OCI-M2 (cell line): Measurements from ENCODE around the gene PRKACG.
"Not testable (repeated sequence)": the region's sequence is repeated elsewhere in the genome, so short reads cannot be mapped to it uniquely, and the experiment has no call there.

Experiments
- DNase-seq: peaks from one replicate; lab custom pipeline; 2025; ENCODE audit not compliant: unreplicated experiment; lab: John Stamatoyannopoulos, UW

PRKACG gene

DNA sequence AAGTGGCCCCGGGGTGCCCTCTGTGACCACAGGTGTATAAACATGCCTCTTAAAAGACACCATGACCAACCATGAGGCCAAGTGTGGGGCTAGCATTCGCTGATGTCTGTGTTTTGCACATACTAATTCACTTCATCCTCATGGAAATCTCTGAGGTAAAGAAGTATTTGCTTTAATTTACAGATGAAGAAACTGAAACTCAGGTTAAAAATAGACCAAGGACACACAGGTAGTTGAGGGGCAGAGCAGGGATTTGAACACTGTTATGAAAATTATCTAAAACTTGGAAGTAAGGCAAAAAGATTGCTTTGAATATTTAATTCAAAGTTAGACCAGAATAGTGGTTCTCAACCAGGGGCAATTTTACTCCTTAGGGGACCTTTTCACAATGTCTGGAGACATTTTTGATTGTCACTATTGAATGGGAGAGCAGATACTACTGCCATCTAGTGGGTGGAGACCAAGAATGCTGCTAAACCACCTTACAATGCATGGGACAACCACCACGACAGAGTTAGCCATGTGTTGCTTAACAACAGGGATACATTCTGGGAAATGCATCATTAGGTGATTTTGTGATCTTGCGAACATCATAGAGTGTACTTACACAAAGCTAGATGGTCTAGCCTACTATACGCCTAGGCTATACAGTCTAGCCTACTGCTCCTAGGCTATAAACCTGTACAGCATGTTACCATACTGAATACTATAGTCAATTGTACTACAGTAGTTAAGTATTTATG is 13.6 kb upstream of the PRKACG start:
- DNase-seq = peak; percentile 37

DNA sequence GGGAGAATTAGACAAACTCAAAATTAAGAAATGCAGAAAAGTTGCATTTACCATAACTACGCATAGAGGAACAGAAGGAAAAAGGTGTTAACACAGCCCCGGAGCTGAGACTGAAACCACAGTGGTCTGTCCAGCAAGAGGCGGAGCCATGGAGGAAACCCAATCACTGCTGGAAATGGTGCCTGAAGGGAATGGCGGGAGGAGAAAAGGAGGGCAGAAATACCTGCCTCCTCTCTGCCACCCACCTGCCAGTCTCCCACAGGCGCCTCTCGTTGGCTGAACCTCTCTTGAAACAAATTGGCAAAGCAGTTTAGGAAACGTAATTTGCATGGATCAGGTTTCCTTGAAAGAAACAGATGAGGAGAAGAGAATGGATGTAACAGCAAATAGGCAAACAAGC is 9.7 kb upstream of the PRKACG start:
- DNase-seq = no peak

DNA sequence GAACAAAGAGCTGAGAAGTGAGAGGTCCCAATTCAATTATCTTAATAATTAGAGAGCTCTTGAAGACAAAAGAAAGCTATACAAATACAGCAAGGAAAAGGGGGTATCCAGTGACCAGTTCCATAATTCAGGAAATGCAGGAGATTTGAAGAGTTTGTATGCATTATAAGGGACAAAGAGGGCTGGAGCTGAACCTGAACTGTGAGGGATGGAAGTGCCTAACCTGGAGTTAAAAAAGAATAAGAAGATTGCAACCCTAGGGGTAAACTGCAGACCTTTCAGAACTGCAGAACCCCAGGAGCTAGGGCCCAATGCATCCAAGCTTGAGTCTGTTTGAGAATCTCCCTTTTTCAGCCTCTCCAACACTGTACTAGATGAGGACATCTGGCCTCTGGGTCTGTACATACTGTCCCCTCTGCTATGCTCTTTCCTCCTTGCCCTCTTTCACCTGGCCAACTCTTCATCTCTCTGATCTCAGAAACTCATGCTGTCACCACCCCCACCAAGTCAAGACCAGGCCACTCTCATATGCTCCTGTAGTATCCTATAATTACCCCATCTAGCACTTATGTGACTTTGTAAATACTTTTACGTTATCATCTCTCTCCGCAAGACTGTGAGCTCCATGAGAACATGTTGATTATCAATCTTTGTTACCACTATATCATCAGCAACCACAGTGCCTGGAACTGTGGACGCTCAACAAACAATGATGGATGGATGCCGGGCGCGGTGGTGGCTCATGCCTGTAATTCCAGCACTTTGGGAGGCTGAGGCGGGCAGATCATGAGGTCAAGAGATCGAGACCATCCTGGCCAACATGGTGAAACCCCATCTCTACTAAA is 6.6 kb upstream of the PRKACG start:
- no peak for DNase-seq

DNA sequence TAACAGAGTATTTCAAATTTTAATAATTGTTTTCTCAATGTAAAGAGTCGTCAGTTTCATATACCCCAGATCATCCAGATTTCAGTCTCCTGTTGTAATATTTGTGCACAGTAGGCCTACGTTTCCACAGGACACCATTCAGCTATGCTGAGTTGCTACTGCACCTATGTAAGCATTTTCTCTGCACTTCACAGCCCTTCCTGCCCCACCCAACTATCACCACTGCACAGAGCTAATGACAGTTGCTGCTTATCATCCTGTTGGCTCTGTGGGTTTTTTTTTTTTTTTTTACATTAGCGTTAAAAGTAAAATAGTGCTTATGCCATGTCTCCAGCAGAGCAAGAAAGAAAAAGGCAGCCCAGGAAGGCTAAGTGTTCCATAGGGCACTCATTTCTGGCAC is 5.9 kb upstream of the PRKACG start:
- DNase-seq = peak; percentile 42

DNA sequence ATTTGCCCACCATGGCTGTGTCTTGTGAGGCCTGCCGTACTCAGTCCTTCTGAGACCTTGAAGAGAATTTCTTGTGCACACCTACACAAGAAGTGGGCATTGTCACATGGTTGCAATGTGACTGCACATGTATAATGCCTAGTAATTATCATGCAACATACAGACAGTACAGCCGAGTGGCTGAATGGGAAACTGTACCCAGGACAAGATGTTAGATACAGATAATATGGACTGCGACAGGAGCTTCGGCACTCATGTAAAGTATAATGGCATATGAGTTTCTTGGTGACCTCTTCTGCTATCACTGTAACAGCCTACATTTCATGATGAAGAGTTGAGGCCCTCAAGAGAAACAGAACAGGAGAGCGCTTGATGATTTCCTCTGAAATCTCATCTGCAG is 4.8 kb upstream of the PRKACG start:
- no peak for DNase-seq

DNA sequence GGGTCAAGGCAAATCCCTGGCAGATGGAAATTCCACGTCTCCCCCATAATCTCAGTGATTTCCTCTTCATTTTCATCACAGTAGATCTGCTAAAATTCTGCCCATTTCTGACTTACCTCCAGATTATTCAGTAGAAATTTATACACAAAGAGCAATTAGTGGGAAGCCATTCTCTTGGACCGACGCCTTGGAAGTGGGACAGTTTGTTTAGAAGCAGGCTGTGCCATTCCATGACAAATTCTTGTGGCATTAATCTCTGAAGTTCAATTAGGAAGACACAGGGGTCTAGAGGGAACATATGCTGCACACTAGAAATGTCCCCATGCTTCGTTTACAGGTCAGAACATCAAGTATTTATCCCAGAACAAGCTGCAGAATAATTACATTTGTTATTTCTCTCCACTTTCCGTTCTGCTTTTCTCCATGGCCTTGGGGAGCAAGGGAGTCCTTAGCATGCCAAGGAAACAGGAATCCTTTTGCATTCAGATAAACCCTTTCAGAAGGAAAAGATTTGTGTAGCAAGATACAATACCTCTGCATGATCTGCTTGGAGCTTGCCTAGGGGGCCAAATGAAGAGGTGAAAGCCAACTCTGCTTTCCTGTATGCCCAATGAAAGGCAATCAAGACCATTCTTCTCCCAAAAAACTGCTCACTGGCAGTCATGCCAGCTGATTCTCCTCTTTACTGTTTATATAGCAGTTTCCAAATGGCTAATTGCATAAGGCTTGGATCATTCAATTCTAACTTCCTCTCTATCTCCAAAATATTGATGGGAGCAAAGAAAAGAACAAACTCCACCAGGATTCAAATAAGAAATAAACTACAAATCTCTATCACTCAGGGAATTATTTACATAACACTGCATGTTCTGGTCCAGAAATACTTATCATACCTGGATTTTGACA is 2.5 kb upstream of the PRKACG start:
- DNase-seq = no peak

DNA sequence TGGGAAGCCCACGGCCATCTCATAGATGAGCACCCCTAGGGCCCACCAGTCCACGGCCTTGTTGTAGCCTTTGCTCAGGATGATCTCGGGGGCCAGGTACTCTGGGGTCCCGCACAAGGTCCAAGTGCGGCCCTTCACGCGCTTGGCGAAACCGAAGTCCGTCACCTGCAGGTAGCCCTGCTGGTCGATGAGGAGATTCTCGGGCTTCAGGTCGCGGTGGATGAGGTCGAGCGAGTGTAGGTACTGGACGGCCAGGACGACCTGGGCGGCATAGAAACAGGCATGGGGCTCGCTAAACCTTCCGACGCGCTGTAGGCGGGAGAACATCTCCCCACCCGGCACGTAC is 558 bp downstream of the PRKACG start:
- DNase-seq = no peak

DNA sequence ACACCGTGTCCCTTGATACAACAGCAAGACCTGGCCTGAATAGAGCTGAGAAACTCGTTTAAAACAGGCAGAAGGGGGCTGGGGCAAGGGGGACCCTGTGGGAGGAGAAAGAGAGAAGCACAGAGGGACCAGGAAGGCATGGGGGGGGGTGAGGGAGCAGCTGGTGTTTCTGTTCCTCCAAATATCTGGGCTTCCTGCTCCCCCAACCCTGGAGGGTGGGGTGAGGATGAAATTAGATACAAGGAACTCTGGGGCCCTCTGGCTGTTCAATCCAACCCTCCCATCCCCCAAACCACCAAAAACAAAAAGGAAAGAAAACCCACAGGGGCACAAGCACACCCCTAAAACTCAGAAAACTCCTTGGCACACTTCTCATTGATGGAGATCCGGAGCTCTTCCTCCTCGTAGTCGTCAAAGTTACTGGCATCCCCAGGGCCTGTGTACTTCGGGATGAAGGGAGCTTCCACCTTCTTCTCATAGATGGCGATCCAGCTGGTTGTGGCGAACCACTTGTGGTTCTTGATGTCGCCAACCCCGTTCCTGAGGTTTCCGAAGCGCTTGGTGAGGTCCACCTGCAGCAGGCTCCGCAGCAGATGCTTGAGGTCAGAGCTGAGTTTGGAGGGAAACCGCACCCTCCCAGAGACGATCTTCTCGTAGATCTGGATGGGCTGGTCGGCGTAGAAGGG is 1.1 kb downstream of the PRKACG start:
- no peak for DNase-seq

DNA sequence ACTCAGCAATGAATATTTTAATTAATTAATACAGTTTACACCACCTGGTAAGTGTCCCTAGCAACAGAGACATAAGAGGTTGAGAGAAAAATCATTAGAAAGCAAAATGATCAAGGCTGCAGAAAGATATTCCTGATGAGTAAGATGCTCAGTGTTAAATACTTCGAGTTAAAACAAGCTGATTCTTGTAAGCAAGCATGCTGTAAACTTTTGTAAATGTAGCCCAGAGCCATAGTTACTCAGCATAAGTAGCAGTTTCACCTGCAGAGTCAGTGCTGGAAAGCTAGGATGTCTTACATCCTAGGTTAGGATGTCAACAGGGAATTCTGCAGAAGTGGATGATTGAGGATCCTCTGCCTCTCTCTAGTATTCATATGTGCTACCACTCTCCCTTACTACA is 4.2 kb downstream of the PRKACG start:
- no peak for DNase-seq

DNA sequence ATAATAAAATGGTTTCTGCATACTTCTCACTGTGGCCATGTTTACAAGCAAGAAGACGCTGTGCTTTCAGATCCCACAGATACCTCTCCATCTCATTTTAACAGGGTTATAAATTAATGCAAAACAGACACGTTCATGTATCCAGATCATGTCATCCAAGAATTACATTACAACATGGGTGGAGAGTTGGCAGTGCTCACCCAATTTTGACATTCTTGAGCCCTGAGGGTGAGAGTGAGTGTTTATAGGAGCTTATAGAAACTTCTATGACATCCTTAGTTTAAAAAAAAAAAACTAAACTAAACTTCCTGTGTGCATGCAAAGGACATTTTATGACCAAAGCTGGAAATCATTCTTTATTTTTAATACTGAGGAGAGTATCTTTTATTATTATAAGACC is 9.1 kb downstream of the PRKACG start:
- DNase-seq = no peak

DNA sequence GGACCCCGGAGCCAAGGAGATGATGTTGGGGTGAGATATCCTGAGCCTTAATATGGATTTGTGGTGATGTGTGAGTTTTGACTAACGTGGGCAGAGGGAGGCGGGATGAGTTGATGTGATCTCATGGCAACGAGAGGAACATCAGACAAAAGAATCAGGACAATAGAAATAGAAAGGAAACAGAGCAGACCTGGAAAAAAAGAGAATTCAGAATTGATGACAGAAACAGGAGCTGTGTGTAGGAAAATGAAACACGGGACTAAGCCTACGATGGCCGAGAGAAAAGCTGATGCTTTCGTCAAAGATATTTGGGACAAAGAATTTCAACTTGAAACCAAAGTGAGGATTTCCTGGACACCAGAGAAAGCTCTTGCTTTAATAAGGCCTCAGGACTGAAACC is 10.9 kb downstream of the PRKACG start:
- no peak for DNase-seq

DNA sequence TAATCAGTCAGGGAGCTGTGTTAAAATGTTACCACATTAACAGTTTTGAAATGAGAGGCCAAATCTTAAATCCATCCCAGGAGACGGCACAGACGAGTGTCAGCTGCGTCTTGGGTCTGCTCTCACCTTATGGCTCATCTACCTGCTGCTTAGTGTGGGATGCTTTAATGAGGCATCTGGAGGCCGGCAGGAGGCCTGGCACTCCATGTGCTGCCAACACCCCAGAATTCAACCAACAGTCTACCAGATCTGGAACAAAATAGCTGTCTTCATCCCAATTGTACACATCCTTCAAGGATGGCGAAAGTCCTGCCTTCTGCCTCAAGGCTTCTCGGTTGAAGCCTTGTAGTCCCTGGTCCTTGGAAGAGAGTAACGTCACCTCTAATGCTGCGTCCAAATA is 12.0 kb downstream of the PRKACG start:
- no peak for DNase-seq

DNA sequence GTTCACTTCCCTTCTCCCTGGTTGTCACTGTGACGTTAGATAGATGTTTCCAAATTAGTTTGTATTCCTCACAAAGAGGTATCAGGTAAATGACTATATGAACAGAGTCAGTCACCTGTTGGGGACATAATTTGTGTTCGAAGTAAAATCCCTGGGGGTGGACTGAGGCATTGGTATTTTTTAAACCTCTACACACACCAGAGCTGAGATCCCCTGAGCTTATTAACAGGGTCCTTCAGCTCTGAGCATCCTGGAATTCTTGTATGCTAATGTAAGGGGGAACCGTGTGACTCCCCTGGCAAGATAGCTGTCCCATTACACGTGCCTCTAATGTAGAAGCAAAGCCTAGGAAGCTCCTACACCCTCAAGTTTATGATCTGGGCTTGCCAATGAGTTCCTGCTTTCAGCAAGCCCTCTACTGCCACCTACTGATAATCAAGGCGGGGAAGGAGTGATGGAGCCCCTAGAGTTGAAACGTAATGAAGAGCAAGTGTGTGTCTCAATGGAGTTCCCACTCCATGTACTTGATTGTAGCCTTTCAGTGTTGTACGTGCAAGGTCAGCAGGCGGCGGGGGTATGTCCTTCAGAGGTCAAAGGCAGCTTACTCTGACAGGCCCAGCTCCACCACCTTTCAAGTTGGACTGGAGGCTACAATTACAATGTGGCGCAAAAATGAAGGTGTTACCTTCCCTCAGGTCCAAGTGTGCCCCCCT is 14.4 kb downstream of the PRKACG start:
- DNase-seq = no peak

DNA sequence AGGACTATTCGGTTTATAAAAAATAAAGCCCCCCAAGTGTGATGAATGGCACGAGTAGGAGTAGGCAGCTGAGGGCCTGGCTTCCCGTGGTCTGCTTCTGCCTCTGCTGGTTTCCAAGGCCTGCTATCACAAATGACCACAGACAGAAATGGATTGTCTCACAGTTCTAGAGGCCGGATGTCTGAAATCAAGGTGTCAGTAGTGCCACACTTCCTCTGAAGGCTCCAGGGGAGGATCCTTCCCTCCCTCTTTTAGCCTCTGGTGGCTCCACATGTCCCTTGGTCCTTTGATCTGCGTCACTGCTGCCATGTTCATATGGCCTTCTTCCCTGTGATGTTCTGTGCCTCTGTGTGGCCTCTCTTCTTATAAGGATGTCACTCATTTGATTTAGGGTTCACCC is 15.1 kb downstream of the PRKACG start:
- DNase-seq = no peak

DNA sequence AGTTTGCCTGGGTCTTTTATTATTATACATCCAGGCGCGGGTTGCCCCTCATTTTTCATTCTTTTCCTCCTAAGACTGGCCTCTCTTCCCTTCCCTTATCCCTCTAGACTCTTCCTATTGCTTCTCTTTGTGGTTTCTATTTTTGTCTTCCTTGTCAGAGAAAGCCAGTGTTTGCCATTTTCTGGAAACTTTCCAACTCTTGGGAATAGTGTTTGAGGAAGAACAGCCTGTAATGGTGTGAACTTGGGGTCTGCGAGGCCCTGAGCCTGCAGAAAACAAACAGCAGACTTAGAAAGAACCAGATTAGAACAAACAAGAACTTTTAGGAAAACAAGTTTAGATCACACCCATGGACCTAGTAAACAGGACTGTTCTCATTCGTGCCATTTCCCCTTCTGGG is 15.5 kb downstream of the PRKACG start:
- no peak for DNase-seq

DNA sequence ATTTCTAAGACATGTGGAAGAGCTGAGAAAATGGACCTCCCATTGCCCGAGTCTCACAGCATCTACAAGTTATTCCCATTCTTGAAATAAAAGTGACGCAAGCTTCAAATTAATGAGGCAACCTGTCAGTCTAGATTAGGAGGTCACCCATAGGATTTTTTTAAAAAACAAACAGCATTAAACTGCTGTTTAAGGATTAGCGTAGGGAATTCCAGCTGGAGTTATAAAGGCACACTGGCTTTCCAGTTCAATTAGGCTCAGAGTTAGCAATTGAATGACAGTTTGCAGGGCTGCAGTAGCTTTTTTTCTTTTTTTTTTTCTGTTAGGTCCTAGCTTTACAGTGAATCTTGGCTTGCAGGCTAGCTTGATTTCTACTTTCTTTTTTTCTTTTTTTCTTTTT is 16.2 kb downstream of the PRKACG start:
- DNase-seq = no peak

DNA sequence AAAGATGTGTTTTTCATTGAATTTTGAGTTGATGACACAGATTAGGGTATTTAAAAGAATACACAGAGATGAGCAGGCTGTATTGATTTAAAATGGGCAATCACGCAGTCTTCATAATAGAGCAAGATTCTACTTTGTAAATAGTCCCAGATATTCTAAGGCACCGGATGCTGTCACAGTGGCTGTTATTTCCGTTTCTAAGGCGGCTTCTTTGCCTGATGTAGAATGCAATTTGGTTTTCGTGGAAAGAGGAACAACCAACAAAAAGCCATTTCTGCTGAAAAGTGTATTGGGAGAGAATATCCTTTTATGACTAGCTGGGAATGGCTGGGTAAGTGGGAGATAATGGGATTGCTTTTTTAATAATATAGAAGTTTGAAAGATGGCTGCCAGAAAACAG is 17.5 kb downstream of the PRKACG start:
- DNase-seq = no peak

DNA sequence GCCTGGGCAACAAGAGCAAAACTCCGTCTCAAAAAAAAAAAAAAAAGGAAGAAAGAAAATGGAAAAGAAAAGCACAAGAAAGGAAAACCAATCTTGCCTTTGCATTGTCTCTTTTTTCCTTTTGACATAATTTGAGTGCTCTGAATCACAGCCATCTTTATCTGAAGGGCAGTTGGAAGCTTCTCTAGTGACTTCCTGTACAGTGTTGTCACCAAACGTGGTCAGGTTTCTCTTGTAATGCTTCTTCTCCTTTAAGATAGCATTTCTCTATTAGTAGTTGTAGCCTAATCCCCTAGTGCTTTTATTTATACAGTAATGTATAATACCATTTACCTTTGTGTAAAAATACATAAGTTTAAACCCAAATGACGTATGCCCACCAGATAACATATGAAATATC is 18.1 kb downstream of the PRKACG start:
- no peak for DNase-seq

DNA sequence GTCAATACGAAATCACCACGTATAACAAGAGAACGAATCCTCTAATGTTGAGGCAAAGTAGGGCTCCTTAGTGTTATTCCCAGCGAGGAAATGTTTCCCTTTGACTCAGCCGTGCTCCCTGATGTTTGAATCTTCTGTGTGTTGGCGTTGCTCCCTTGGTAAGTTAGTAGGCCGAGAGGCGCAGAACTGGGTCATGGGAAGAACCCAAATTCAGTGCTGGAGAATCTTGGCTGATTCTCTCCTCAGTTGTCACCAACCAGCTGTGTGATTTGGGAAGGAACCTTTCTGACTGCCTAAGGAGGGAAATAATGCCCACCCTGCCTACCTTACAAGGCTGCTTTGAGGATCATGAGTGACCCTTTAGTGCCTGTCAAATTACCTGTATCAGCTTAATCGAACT is 22.5 kb downstream of the PRKACG start:
- DNase-seq = no peak

DNA sequence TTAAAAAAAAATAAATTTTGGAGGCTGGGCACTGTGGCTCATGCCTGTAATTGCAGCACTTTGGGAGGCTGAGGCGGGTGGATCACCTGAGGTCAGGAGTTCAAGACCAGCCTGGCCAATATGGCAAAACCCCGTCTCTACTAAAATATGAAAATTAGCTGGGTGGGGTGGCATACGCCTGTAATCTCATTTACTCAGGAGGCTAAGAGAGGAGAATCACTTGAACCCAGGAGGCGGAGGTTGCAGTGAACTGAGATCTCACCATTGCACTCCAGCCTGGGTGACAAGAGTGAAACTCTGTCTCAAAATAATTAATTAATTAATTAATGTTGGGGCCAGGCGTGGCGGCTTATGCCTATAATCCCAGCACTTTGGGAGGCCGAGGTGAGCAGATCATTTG is 27.0 kb downstream of the PRKACG start:
- not testable (repeated sequence) for DNase-seq
